NCI-H1694 (cell line): ENCODE measurements around the gene CST5.
"Not testable (repeated sequence)": the region's sequence is repeated elsewhere in the genome, so short reads cannot be mapped to it uniquely, and the experiment has no call there.

ENCODE experiments used
- DNase-seq: peaks from one replicate; lab custom pipeline; 2025; lab: John Stamatoyannopoulos, UW

Gene CST5

DNA sequence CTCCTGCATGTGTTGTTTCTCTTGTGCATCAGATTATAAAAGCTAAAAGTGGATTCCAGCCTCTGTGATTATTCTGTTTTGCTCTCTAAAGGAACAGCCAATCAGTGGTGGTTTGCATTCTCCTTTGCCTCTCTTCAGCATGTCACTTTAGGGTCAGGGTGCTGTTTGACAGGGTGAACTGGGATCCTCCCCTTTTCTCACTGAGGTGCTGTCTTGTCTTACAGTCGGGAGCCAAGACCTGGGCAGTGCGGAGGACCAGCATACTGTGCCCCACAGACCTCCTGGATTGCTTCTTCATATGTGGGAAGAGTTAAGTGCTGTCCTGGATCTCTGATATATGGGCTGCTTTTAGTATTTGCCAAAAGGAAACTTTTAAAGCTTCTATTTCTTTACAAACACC lies 37.9 kb downstream of the CST5 start:
- no peak for DNase-seq

DNA sequence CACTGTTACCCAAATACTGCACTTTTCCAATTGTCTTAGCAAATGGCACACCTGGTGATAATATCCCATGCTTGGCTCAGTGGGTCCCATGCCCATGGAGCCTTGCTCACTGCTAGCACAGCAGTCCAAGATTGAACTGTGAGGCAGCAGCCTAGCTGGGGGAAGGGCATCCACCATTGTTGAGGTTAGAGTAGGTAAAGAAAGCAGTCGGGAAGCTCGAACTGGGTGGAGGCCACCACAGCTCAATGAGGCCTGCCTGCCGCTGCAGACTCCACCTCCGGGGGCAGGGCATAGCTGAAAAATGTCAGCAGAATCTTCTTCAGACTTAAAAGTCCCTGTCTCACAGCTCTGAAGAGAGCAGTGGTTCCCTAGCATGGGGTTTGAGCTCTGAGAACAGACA lies 43.8 kb downstream of the CST5 start:
- no peak for DNase-seq

DNA sequence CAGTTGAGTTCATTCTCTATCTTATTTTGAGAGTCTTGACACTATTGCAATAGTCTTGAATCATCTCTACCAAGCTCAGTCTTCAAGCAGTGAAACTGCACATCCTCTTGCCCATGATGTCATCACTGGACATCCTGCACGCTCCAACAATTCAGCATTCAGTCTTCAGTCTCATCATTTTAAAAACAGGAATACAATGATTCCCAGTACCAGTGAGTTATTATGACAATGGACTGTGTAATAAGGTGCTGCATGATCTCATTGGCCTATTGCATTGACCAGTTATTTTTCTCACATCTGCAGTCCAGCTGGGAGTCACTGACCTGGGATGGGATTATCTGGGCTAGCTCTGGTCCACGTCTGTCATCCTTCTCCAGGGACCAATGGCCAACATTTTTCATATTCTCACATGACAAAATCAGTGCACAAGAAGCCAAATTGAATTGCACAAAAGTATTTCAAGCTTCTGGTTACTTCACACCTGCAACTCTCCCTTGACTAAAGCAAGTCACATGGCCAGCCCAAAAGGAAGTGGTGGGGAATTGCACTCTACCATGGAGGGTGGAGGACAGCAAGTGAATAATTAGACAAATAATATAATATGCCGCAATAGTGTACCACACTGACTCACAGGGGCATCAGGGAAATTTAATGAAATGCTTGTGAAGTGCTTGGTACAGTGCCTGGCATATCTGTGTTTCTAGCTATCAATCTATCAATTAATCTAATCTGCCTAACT lies 46.6 kb downstream of the CST5 start:
- DNase-seq = no peak

DNA sequence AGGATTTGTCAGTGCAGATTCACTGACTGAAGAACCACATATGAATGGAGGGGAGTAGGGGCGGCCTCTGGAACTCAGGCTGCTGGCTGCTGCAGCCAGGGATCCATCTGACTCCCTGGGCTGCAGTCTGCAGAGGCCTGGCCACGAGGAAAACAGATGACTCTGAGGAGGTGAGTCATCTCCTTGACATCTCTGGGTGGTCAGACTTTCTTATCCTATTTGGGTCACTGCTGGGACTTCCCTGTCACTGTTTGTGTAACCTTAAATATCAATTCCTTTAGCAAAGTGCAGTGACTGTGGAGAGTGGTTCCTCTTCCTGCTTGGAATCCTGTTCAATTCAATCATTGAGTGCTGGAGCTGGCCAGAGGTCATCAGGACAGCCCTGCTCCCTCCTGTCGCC lies 47.6 kb downstream of the CST5 start:
- DNase-seq = not testable (repeated sequence)

DNA sequence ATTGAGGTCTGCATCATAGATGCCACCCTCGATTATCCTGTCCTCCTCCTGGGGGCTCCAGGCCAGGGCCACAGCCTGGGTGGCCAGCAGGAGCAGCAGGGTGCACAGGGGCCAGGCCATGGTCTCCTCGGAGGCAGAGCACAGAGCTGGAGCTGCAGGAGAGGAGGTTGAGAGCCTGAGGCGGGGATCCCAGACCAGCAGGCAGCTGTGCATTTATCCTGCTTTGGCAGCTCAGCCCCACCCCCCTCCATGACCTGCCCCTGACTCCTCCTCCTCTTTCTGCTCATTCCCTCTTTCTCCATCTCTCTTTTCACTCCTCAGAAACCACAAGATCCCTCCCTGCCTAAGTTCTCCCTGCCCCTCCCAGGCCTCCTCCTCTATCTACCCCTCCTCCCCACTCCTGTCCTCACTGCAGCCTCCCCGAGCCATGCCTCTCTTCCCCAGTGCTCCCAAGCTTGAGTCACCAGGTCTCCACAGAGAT lies 53.0 kb downstream of the CST5 start, which contains the start of gene CST2:
TSS of gene CST2 (minus strand) at position 189 of the 481 bp plus-strand sequence. CDS start at position 120, 69 bp downstream.
- DNase-seq = no peak
